NCI-H1436 (cell line): Measurements from ENCODE around the gene ANKH.

Experiments used
- DNase-seq: peaks from one replicate; lab custom pipeline; 2025; lab: John Stamatoyannopoulos, UW

The ANKH gene

GRCh38 chr5:14664270-14665100, 207.1 kb downstream of the ANKH start, which contains the start of gene OTULIN:
Gene OTULIN (plus strand): TSS chr5:14664718. CDS start chr5:14664826, 108 bp downstream.
- DNase-seq: peak; percentile 76

GRCh38 chr5:14663734-14664269, 207.8 kb downstream of the ANKH start:
- no peak for DNase-seq

- DNase-seq: no peak
These were observed 208.8 kb downstream of the ANKH start for GRCh38 chr5:14662721-14663260.

GRCh38 chr5:14660833-14661232, 210.7 kb downstream of the ANKH start:
- no peak for DNase-seq

GRCh38 chr5:14659821-14660607, 211.6 kb downstream of the ANKH start:
- DNase-seq: no peak

- DNase-seq: no peak
These were observed 214.7 kb downstream of the ANKH start for GRCh38 chr5:14656898-14657297.

- DNase-seq: no peak
These were observed 216.3 kb downstream of the ANKH start for GRCh38 chr5:14655146-14655741.
